ENCODE results near the gene C12orf56. TPM values are rescaled to one million over a fixed set of nuclear protein-coding genes. Genes with fewer than 3 reads are reported as not detected.

C12orf56 gene
- total RNA-seq (2014; rRNA removed; shearing (Covaris generic)): not detected in 2 replicates

GRCh38 chr12:64390275-64390851 is at the start of gene C12orf56:
TSS of gene C12orf56 (minus strand) at chr12:64390758. CDS start at chr12:64390565, 193 bp downstream.
- no peak for DNase-seq (ENCODE audit: low read depth)

GRCh38 chr12:64440100-64440499 is 49.5 kb upstream of the C12orf56 start:
- no peak for DNase-seq (ENCODE audit: low read depth)

- no peak for DNase-seq (ENCODE audit: low read depth)
Observed at GRCh38 chr12:64433915-64434314, 43.4 kb upstream of the C12orf56 start.

- DNase-seq (ENCODE audit: low read depth): no peak
Observed at GRCh38 chr12:64431791-64432190, 41.2 kb upstream of the C12orf56 start.

- DNase-seq (ENCODE audit: low read depth): no peak
Observed at GRCh38 chr12:64430886-64431285, 40.3 kb upstream of the C12orf56 start.

- no peak for DNase-seq (ENCODE audit: low read depth)
Observed at GRCh38 chr12:64428956-64429355, 38.4 kb upstream of the C12orf56 start.

GRCh38 chr12:64427988-64428387 is 37.4 kb upstream of the C12orf56 start:
- DNase-seq (ENCODE audit: low read depth): no peak

GRCh38 chr12:64419696-64420095 is 29.1 kb upstream of the C12orf56 start:
- DNase-seq (ENCODE audit: low read depth): no peak

GRCh38 chr12:64418209-64418608 is 27.7 kb upstream of the C12orf56 start:
- DNase-seq (ENCODE audit: low read depth): no peak

GRCh38 chr12:64413884-64414283 is 23.3 kb upstream of the C12orf56 start:
- DNase-seq (ENCODE audit: low read depth): no peak

- no peak for DNase-seq (ENCODE audit: low read depth)
Observed at GRCh38 chr12:64412459-64412858, 21.9 kb upstream of the C12orf56 start.

- DNase-seq (ENCODE audit: low read depth): no peak
Observed at GRCh38 chr12:64411427-64411826, 20.9 kb upstream of the C12orf56 start.

GRCh38 chr12:64407342-64408223 is 17.0 kb upstream of the C12orf56 start:
- DNase-seq (ENCODE audit: low read depth): no peak

GRCh38 chr12:64404470-64405256 is 14.1 kb upstream of the C12orf56 start:
- DNase-seq (ENCODE audit: low read depth): peak; percentile 67

- peak; percentile 96 for DNase-seq (ENCODE audit: low read depth)
Observed at GRCh38 chr12:64403707-64404469, 13.3 kb upstream of the C12orf56 start, which contains the start of gene XPOT. TSS of gene XPOT (plus strand) at chr12:64404392. CDS start at chr12:64410036, 5,644 bp downstream.

- no peak for DNase-seq (ENCODE audit: low read depth)
Observed at GRCh38 chr12:64402181-64402580, 11.6 kb upstream of the C12orf56 start.

GRCh38 chr12:64400041-64400440 is 9.5 kb upstream of the C12orf56 start:
- peak; percentile 49 for DNase-seq (ENCODE audit: low read depth)

GRCh38 chr12:64395739-64396138 is 5.2 kb upstream of the C12orf56 start:
- DNase-seq (ENCODE audit: low read depth): no peak

- DNase-seq (ENCODE audit: low read depth): peak; percentile 44
Observed at GRCh38 chr12:64392221-64392620, 1.7 kb upstream of the C12orf56 start.

- no peak for DNase-seq (ENCODE audit: low read depth)
Observed at GRCh38 chr12:64389154-64389553, 1.4 kb downstream of the C12orf56 start.

- no peak for DNase-seq (ENCODE audit: low read depth)
Observed at GRCh38 chr12:64387197-64387816, 3.3 kb downstream of the C12orf56 start.

Data from M059J (cell line).